Measurements from ENCODE around the gene ANAPC16. TPM values are rescaled to one million over a fixed set of nuclear protein-coding genes. Genes with fewer than 3 reads are reported as not detected.

ANAPC16 gene
- total RNA-seq, 1 donor: 61.7 TPM

DNA sequence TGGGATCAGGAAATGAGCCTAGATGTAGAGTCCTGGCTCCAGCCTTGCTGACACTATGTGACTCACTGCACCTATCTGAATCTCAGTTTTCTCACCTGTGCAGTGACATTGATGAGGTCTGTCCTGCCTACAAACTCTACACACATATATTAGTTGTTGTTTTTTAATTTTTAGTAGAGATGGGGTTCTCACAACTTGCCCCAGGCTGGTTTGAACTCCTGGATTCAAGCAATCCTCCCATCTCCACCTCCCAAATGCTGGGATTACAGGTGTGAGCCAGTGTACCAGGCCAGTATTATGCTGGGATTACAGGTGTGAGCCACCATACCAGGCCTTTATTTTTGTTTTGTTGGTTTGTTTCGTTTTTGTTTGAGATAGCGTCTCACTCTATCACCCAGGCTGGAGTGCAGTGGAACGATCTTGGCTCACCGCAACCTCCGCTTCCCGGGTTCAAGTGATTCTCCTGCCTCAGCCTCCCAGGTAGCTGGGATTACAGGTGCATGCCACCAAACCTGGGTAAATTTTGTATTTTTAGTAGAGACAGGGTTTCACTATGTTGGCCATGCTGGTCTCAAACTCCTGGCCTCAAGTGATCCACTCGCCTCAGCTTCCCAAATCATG is 46.1 kb downstream of the ANAPC16 start:
- TF ChIP-seq, protein P1, sequence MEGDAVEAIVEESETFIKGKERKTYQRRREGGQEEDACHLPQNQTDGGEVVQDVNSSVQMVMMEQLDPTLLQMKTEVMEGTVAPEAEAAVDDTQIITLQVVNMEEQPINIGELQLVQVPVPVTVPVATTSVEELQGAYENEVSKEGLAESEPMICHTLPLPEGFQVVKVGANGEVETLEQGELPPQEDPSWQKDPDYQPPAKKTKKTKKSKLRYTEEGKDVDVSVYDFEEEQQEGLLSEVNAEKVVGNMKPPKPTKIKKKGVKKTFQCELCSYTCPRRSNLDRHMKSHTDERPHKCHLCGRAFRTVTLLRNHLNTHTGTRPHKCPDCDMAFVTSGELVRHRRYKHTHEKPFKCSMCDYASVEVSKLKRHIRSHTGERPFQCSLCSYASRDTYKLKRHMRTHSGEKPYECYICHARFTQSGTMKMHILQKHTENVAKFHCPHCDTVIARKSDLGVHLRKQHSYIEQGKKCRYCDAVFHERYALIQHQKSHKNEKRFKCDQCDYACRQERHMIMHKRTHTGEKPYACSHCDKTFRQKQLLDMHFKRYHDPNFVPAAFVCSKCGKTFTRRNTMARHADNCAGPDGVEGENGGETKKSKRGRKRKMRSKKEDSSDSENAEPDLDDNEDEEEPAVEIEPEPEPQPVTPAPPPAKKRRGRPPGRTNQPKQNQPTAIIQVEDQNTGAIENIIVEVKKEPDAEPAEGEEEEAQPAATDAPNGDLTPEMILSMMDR (IDR thresholded peaks at IDR 0.05; ENCODE audit: insufficient read depth, low read length): no peak
- DNase-seq (ENCODE audit: low read depth): no peak
- H3K4me3 ChIP-seq (ENCODE audit: low read depth, low read length): no peak overlapping the region

- TF ChIP-seq, protein P1 (IDR thresholded peaks at IDR 0.05; ENCODE audit: insufficient read depth, low read length): no peak
- DNase-seq (ENCODE audit: low read depth): no peak
- H3K4me3 ChIP-seq (ENCODE audit: low read depth, low read length): no peak overlapping the region
Observed at GRCh38 chr10:72263613-72264241, 47.9 kb downstream of the ANAPC16 start.

- no peak overlapping the region for H3K4me3 ChIP-seq (ENCODE audit: low read depth, low read length)
- no peak for DNase-seq (ENCODE audit: low read depth)
- TF ChIP-seq, protein P1 (IDR thresholded peaks at IDR 0.05; ENCODE audit: insufficient read depth, low read length): no peak
Observed at GRCh38 chr10:72264536-72264935, 48.7 kb downstream of the ANAPC16 start.

GRCh38 chr10:72265508-72265907 is 49.7 kb downstream of the ANAPC16 start:
- DNase-seq (ENCODE audit: low read depth): no peak
- no peak overlapping the region for H3K4me3 ChIP-seq (ENCODE audit: low read depth, low read length)

DNA sequence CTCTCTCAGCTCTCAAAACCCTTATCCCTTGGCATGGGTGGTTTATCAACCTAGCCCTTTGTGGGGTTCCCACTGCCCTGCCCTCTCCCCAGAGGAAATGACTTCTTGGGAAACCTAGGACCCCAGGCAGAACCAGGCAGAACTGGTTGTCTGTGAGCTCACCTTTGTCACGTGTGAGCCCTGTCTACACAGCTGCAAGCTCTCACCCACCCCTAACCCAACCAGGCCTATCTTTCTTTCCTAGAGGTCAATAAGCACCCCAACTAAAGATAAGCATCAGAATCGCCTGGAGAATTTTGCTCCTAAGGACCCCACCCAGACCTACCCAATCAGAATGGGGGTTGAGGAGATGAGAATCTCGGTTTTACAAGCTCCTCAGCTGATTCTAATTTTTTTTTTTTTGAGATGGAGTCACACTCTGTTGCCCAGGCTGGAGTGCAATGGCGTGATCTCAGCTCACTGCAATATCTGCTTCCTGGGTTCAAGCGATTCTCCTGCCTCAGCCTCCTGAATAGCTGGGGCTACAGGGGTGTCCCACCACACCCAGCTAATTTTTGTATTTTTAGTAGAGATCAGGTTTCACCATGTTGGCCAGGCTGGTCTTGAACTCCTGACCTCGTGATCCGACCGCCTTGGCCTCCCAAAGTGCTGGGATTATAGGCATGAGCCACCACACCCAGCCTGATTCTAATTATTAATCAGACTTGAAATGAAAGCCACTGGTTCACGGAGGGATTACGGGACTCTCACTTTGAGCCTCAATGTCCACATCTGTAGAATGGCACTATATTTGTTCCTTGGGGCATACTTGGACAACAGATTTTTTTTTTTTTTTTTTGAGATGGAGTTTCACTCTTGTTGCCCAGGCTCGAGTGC is 50.4 kb downstream of the ANAPC16 start:
- no peak overlapping the region for H3K4me3 ChIP-seq (ENCODE audit: low read depth, low read length)
- no peak for DNase-seq (ENCODE audit: low read depth)
- TF ChIP-seq, protein P1 (IDR thresholded peaks at IDR 0.05; ENCODE audit: insufficient read depth, low read length): no peak

More at GRCh38 chr10:72265508-72265907, 49.7 kb downstream of the ANAPC16 start:
- TF ChIP-seq, protein P1 (IDR thresholded peaks at IDR 0.05; ENCODE audit: insufficient read depth, low read length): no peak

DNA sequence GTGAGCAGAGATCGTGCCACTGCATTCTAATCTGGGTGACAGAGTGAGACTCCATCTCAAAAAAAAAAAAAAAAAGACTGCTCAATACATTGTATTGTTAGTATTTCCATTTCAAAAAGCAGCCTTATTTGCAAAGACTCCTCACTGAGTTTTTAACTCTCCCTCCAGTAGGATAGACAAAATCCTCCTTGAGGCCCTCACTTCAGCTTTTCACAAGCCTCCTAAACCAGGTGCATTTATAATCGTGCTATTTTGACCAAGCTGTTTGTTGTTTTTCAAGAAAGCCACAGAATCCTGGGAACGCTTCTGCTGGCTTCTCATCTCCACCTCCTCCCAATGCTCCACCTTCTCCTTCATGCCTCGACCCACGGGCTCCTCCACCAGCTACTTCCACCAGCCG is 51.6 kb downstream of the ANAPC16 start:
- no peak for DNase-seq (ENCODE audit: low read depth)
- no peak overlapping the region for H3K4me3 ChIP-seq (ENCODE audit: low read depth, low read length)
- TF ChIP-seq, protein P1 (IDR thresholded peaks at IDR 0.05; ENCODE audit: insufficient read depth, low read length): no peak

Measured in fibroblast of the aortic adventitia (primary cell).